PC-3 (cell line): ENCODE measurements around the gene SEC22A. TPM values are rescaled to one million over a fixed set of nuclear protein-coding genes. Genes with fewer than 3 reads are reported as not detected.

Experiments used
- ATAC-seq: fragments of 200-7000 bp; cut with Tn5 transposase; 2 replicates; pipeline ENCODE4 v1.9.1; 2020; ENCODE audit warnings: mild to moderate bottlenecking, moderate library complexity
- BruUV-seq: library from RNA; stranded (reverse); fragments of 400-500 nt; replicated peaks from 2 replicates; lab custom pipeline; 2021; lab: Mats Ljungman, UMichigan
- CTCF ChIA-PET: fragments of 300-600 bp; sonication (Branson Sonifier 250); formaldehyde crosslinking; loops from one replicate; lab custom pipeline; 2022; ENCODE audit warnings: antibody characterized with exemption; lab: Charles Lee
- POLR2A ChIA-PET: fragments of 300-600 bp; sonication (Branson Sonifier 250); formaldehyde crosslinking; loops from one replicate; lab custom pipeline; 2022; ENCODE audit warnings: antibody characterized with exemption; ENCODE audit not compliant: unreplicated experiment; lab: Charles Lee
- DNase-seq: peaks from one replicate; pipeline ENCODE4 v3.0.0-alpha.2; 2015
- H2AFZ ChIP-seq: fragments of 300-600 bp; sonication (generic); 2 replicates; pipeline ENCODE4 v1.6.0; 2016; ENCODE audit warnings: antibody characterized with exemption, low read length
- H3F3A ChIP-seq: fragments of 300-600 bp; sonication (generic); one replicate; pipeline ENCODE4 v1.6.0; 2017; ENCODE audit warnings: antibody characterized with exemption, low read length, control low read depth, mild to moderate bottlenecking; ENCODE audit not compliant: unreplicated experiment
- H3K27ac ChIP-seq: fragments of 300-600 bp; sonication (generic); 2 replicates; pipeline ENCODE4 v1.5.1; 2016; ENCODE audit warnings: mild to moderate bottlenecking, low read length
- H3K27me3 ChIP-seq: fragments of 300-600 bp; sonication (generic); 2 replicates; pipeline ENCODE4 v1.6.1; 2016; ENCODE audit warnings: low read length, mixed read lengths
- H3K36me3 ChIP-seq: fragments of 300-600 bp; sonication (generic); 2 replicates; pipeline ENCODE4 v1.6.1; 2016; ENCODE audit warnings: low read depth, mixed run types, low read length, mixed read lengths
- H3K4me1 ChIP-seq: fragments of 300-600 bp; sonication (generic); 2 replicates; pipeline ENCODE4 v1.5.1; 2016; ENCODE audit warnings: low read length; ENCODE audit not compliant: insufficient read depth
- H3K4me2 ChIP-seq: fragments of 300-600 bp; sonication (generic); 2 replicates; pipeline ENCODE4 v1.6.0; 2016; ENCODE audit warnings: low read length
- H3K4me3 ChIP-seq: fragments of 300-600 bp; sonication (generic); 2 replicates; pipeline ENCODE4 v1.5.1; 2016; ENCODE audit warnings: mild to moderate bottlenecking, low read length, mixed read lengths
- H3K79me2 ChIP-seq: fragments of 300-600 bp; sonication (generic); 2 replicates; pipeline ENCODE4 v1.6.1; 2017; ENCODE audit warnings: low read length, mixed read lengths
- H3K9ac ChIP-seq: fragments of 300-600 bp; sonication (generic); 2 replicates; pipeline ENCODE4 v1.6.0; 2016; ENCODE audit warnings: mild to moderate bottlenecking, low read length
- H3K9me2 ChIP-seq: fragments of 300-600 bp; sonication (generic); replicated peaks from 2 replicates; pipeline ENCODE4 v1.6.1; 2016; ENCODE audit warnings: mixed run types, low read length, mixed read lengths
- H3K9me3 ChIP-seq: fragments of 300-600 bp; sonication (generic); 2 replicates; pipeline ENCODE4 v1.6.1; 2016; ENCODE audit warnings: low read length, mixed read lengths
- H4K20me1 ChIP-seq: fragments of 300-600 bp; sonication (generic); 2 replicates; pipeline ENCODE4 v1.6.1; 2016; ENCODE audit warnings: low read length, mixed read lengths
- CTCF ChIP-seq: fragments of 300-600 bp; sonication (generic); conservative IDR thresholded peaks from 2 replicates; pipeline ENCODE4 v1.5.1; 2017; ENCODE audit warnings: antibody characterized with exemption, low read depth, mild to moderate bottlenecking, low read length
- EZH2 ChIP-seq: fragments of 300-600 bp; sonication (generic); IDR thresholded peaks from one replicate; pipeline ENCODE4 v1.6.1; 2017; ENCODE audit warnings: antibody characterized with exemption, mild to moderate bottlenecking, low read length; ENCODE audit not compliant: unreplicated experiment
- EZH2phosphoT487 ChIP-seq: fragments of 300-600 bp; sonication (generic); IDR thresholded peaks from 2 replicates; pipeline ENCODE4 v1.6.1; 2018; ENCODE audit warnings: mild to moderate bottlenecking, antibody characterized with exemption, low read length, borderline replicate concordance
- intact Hi-C: fragments of 100-400 bp; cut with micrococcal nuclease; formaldehyde crosslinking; loops from 2 replicates; pipeline ENCODE4 v1.9.0; 2023
- total RNA-seq: library from RNA; depleted of rRNA; stranded (reverse); fragments of >200 nt; gene quantifications from 2 replicates; pipeline ENCODE4 v1.2.3, GENCODE V29; 2014

Gene SEC22A
- total RNA-seq, 1 experiment from 2014 or later, result 37.9 TPM

DNA sequence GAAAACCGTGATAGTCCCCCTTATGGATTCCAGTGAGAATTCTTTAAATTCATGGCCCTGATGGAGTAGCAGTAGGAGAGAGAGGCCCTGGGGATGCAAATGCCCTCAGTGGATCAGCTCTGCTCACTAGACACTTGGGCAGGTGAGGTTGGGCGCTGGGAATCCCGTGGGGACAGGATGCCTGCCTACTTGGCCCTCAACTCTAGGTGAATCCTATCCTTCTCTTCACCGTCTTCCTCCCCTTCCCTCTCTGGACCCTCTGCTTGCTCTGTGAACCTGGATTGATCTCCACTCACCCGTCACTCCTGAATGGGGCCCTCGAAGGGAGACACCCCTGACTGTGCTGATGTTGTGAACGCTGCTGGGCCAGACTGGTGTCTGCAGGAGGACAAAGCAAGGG is 77.4 kb downstream of the SEC22A start:
- no peak overlapping the region for H3K4me3 ChIP-seq
- CTCF ChIA-PET, result no interaction called here
- no peaks in the 10 kb centered on the region for H3K36me3 ChIP-seq
- POLR2A ChIA-PET, result no interaction called here
- H3K9me2 ChIP-seq, result no peaks in the 10 kb centered on the region
- intact Hi-C loops, result no loop called here
- H3K4me1 ChIP-seq, result no peaks in the 10 kb centered on the region
- H3K4me2 ChIP-seq, result no peak overlapping the region
- no peak overlapping the region for H3K27ac ChIP-seq
- ATAC-seq, result no peak
- no peaks in the 10 kb centered on the region for H3K79me2 ChIP-seq
- TF ChIP-seq EZH2, result no peak
- TF ChIP-seq EZH2phosphoT487, result no peak
- no peak for TF ChIP-seq CTCF
- H3K27me3 ChIP-seq, result no peaks in the 10 kb centered on the region
- H4K20me1 ChIP-seq, result no peaks in the 10 kb centered on the region
- no peak for DNase-seq
- no TSS peak for BruUV-seq
- H3F3A ChIP-seq, result no peaks in the 10 kb centered on the region
- H2AFZ ChIP-seq, result no peak overlapping the region
- H3K9ac ChIP-seq, result no peak overlapping the region
- H3K9me3 ChIP-seq, result no peaks in the 10 kb centered on the region

DNA sequence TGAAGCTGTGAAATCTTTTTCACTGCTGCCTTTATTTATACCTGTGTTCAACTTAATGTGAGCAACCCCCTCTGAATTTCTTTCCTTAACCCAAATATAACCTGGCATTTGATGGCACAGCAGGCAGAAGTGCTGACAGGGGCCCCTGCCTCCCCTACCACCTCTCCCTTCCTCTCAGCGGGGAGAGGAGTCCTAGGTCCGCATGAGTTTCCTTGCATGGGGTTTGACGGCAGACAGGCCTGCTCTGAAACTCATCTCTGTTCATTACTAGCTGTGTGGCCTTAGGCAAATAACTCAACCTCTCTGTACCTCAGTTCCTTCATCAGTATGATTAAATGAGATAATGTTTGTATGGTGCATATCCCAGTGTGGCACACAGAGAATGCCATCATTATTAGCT is 79.7 kb downstream of the SEC22A start:
- POLR2A ChIA-PET, result no interaction called here
- H3F3A ChIP-seq, result no peaks in the 10 kb centered on the region
- DNase-seq (no peak), ATAC-seq (no peak)
- no peak overlapping the region for H3K4me2 ChIP-seq
- no TSS peak for BruUV-seq
- intact Hi-C loops, result no loop called here
- no peak overlapping the region for H3K9ac ChIP-seq
- H3K36me3 ChIP-seq, result no peaks in the 10 kb centered on the region
- no peak overlapping the region for H2AFZ ChIP-seq
- peaks cover 13% of the 10 kb centered on the region; the same call in 1 of the 2 replicates for H3K4me1 ChIP-seq
- no peak for TF ChIP-seq EZH2phosphoT487
- no peak for TF ChIP-seq EZH2
- TF ChIP-seq CTCF, result no peak
- no peak overlapping the region for H3K4me3 ChIP-seq
- no peaks in the 10 kb centered on the region for H4K20me1 ChIP-seq
- H3K27ac ChIP-seq, result no peak overlapping the region
- CTCF ChIA-PET, result no interaction called here
- H3K79me2 ChIP-seq, result no peaks in the 10 kb centered on the region
- no peaks in the 10 kb centered on the region for H3K9me2 ChIP-seq
- no peaks in the 10 kb centered on the region for H3K9me3 ChIP-seq
- H3K27me3 ChIP-seq, result no peaks in the 10 kb centered on the region

DNA sequence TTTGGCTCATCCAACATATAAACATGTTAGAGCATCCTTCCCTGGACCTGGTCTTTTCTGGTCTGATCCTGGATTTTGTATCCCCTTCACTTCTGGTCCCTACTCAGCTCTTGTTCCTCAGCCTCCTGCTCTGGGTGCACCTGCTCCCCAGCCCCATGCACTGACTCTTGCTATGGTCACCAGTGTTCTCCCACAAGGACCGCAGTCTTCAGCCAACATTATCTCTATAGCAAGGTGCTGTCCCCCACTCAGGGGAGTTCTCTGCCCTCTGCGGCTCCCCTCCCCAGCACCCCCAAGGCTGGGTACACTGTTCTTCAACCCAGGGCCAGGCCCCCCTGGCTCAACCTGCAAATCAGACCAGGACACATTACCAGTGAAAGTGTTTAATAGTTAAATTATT is 80.2 kb downstream of the SEC22A start:
- no TSS peak for BruUV-seq
- Histone ChIP-seq H3K27ac (no peak overlapping the region), H3K9ac (no peak overlapping the region), H3K79me2 (no peaks in the 10 kb centered on the region), H4K20me1 (no peaks in the 10 kb centered on the region), H3K27me3 (no peaks in the 10 kb centered on the region), H3F3A (no peaks in the 10 kb centered on the region), H3K9me2 (no peaks in the 10 kb centered on the region), H3K4me1 (peaks cover 13% of the 10 kb centered on the region; the same call in 1 of the 2 replicates), H2AFZ (no peak overlapping the region), H3K9me3 (no peaks in the 10 kb centered on the region), H3K4me3 (no peak overlapping the region), H3K4me2 (no peak overlapping the region), H3K36me3 (no peaks in the 10 kb centered on the region)
- DNase-seq, result no peak
- CTCF ChIA-PET, result no interaction called here
- POLR2A ChIA-PET, result no interaction called here
- intact Hi-C loops, result loop anchor here (1.0 kb wide), 1 partner anchor 23 kb away; no protein-coding TSS in a partner anchor
- TF ChIP-seq CTCF (no peak), EZH2 (no peak), EZH2phosphoT487 (no peak)
- no peak for ATAC-seq
